HG02943 (cell line): ENCODE data around the gene MAGOH.

Experiments used
- ATAC-seq: cut with Tn5 transposase; IDR thresholded peaks from one replicate; pipeline ENCODE4 v1.9.1; 2021; ENCODE audit warnings: mild to moderate bottlenecking, low read depth, moderate library complexity; ENCODE audit not compliant: unreplicated experiment

The MAGOH gene

GRCh38 chr1:53271446-53272090 lies 33.2 kb upstream of the MAGOH start:
- no peak for ATAC-seq

DNA sequence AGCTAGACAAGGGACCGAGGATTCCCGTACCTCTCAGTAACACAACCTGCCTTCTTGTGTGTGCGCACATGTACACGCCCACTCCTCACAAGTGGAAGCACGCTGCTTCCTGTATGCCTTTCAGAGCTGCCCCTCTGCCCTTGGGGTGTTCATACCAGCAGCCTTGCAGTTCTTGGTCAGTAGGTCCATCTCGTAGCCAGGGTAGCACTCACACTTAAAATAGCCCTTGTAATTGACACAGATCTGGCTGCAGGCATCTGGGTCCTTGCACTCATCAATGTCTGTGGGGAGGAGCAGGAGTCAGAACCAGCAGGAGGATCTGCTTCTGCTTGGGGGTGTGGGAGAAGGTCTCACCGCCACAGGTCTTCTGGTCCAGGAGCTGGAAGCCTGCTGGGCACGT lies 32.6 kb upstream of the MAGOH start:
- no peak for ATAC-seq

DNA sequence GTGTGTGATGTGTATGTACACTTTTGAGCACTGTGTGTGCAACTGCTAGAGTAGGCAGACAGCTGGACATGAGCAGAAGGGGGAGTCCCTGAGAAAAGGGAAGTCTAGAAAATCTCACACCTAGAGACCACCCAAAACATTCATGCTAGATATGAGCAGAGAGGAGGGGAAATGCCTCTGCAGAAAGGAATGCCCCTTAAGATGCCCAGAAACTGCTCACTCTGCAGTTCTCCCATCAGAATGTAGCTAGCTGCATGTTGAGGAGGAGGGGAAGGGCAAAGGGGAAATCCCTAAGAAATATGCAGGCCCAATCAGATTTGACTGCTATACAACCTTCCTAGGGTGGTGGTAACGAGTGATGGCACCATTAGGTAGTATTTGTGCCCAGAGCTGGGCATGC lies 31.8 kb upstream of the MAGOH start:
- no peak for ATAC-seq

GRCh38 chr1:53267761-53268160 lies 29.4 kb upstream of the MAGOH start:
- no peak for ATAC-seq

- no peak for ATAC-seq
These were observed 27.7 kb upstream of the MAGOH start for GRCh38 chr1:53266038-53266437.

DNA sequence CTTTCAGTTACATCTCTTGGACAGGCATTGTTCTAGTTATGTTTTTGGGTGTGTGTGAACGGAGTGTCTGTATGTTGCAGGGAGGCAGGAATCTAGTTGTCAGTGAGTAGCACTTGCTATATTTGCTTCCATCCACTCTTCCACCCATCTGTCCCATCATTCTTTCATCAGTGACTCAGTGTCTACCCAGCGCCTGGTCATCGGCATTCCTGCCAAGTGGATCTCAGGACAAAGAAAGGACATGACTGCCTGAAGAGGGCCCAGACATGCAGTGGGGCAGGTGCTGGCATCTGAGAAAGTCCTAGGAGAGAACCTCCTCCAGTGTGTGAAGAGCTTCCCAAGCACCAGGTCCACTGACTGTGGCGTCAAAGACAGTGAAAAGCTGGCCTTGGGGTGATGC lies 27.3 kb upstream of the MAGOH start:
- ATAC-seq, result no peak

DNA sequence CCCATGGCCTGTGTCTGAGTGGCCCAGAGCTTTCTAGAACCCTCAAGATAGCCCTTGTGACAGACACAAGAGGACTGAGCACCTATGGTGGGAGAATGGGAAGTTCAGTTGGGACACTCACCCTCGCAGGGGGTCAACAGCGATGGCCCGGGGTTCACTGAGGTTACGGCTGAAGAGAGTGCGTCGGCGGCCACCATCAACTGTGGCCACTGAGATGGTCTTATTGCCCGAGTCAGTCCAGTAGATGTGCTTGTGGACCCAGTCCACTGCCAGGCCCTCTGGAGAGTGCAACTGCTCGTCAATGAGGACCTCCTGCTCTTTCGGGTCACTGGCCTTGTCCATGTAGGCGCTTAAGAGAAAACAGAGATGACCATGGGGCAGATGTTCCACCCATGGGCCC lies 25.7 kb upstream of the MAGOH start:
- no peak for ATAC-seq

- no peak for ATAC-seq
These were observed 23.7 kb upstream of the MAGOH start for GRCh38 chr1:53262000-53262399.

GRCh38 chr1:53260631-53261247 lies 22.4 kb upstream of the MAGOH start:
- ATAC-seq, result no peak

DNA sequence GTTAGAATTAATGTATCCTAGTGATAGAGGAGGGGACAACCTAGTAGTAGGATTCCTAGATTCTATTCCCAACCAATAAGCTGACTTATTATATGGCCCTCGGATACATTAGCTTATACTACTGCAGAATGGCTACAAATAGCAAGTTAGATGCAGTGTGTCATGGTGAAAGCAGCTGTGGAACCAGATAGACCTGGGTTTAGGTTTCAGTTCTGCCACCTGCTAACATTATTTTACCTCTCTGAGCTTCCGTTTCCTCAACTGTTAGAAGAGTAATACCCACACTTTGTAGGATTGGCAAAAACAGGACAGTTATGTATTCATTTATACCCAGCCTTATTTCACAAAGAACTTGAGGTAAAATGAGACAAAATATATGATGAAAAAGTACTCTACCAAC lies 21.6 kb upstream of the MAGOH start:
- ATAC-seq, result no peak

DNA sequence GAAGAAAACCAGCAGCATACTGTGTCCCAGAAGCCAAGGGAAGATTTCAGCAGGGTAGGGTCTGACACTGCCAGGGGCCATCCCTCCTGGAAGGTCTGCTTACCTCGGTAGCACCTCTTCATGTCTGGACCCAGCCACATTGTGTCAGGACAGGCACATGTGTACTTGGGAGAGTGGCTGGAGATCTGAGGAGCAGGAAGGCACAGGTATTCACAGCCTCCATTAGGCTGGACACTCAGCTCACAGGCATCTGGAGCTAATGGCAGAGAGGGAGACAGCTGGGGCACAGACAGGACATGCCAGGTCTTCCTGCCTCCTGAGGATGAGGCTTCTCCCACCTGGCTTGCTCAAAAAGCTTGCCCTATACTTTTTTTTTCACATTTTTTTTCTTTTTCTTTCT lies 19.9 kb upstream of the MAGOH start:
- ATAC-seq, result no peak

GRCh38 chr1:53257454-53258081 lies 19.2 kb upstream of the MAGOH start:
- ATAC-seq, result no peak

DNA sequence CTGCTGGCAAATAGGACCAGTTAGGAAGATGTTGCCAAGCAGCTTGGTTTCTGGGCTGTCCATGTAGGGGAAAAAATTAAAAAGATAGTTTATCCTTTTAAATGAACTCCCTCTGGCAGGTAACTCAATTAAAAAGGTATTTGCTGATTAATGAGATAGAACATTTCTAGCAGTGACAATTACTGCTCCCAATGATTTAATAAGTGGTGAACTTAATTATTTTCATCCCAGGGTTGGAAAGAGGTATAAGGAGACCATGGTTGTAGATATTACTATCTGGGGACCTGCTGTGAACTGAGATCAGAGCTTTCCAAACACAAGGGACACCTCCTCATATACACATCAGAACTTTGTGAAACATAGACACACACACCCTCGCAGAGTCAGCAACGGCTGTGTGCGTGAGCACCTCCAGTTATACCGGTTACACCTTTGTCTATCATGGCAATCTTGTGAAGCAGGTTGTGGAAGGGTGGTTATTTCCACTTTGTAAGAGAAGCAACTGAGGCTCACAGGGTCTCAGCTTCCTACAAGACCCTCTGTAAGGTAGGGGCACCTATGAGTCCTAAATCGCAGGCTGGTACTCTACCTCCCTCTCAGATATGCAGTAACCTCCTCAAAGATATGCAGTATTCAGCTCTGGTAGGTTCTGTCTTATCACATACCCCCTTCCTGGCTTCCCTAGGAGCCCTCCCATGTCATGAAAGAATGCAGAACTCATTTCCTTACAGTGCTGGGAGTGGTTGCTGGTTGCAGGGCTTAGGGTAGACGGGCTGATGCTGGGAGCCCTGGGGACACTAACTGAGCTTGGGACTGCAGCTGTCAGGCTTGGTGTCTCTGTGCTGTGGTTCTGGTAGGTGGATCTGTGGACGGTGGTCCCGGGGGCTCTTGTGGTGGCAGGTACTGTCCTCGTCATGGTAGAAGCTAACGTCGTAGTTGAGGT lies 18.5 kb upstream of the MAGOH start:
- no peak for ATAC-seq

DNA sequence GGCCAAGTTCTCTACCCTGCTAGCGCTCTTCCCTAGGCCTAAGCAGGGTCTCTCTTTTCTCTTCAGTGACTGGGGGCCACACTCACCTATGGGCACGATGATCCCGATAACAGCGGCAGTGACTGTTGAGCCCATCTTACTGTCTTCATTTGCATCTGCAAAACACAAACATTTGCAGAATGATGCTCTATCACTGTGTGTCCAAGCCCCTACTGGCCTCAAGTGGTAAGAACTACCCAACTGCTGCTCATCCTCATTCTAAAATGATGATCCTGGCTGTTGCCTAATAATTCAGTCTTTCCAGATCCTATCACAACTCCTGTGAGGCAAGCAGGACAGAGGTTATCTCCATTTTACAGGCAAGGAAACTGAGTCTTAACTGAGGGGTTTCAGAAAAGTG lies 16.7 kb upstream of the MAGOH start:
- no peak for ATAC-seq

- no peak for ATAC-seq
These were observed 15.8 kb upstream of the MAGOH start for GRCh38 chr1:53254011-53254640.

- ATAC-seq, result no peak
These were observed 12.0 kb upstream of the MAGOH start for GRCh38 chr1:53250325-53250724.

GRCh38 chr1:53249706-53250105 lies 11.4 kb upstream of the MAGOH start:
- no peak for ATAC-seq

GRCh38 chr1:53246261-53247134 lies 8.2 kb upstream of the MAGOH start:
- ATAC-seq, result no peak

- ATAC-seq, result no peak
These were observed 5.8 kb upstream of the MAGOH start for GRCh38 chr1:53244141-53244540.

- no peak for ATAC-seq
These were observed 4.1 kb upstream of the MAGOH start for GRCh38 chr1:53242381-53242780.
